ENCODE measurements around the gene ATRX.

- TF ChIP-seq CTCF (conservative IDR thresholded peaks at IDR 0.05), result no peak
- no peak for TF ChIP-seq EZH2 (IDR thresholded peaks at IDR 0.05; ENCODE audit: low read depth)
These were observed 110.0 kb downstream of the ATRX start for GRCh38 chrX:77675986-77676385.
